Duodenal mucosa (tissue), 2 donors: ENCODE results near the gene SLC13A4.
"Not testable (repeated sequence)": the region's sequence is repeated elsewhere in the genome, so short reads cannot be mapped to it uniquely, and the experiment has no call there.

ENCODE experiments used
- H3K27ac ChIP-seq: one replicate; pipeline ENCODE4 v1.7.0; 2013; ENCODE audit warnings: low read depth, low read length
- H3K27me3 ChIP-seq, 2 donors: one replicate each; pipeline ENCODE4 v1.7.0; 2013; ENCODE audit warnings: low read length in 2 of 2, control low read depth in 1 of 2; ENCODE audit not compliant: insufficient read depth in 2 of 2, control insufficient read depth in 1 of 2
- H3K36me3 ChIP-seq, 2 donors: one replicate each; pipeline ENCODE4 v1.7.0; 2013; ENCODE audit warnings: low read length in 2 of 2, control low read depth in 1 of 2; ENCODE audit not compliant: insufficient read depth in 2 of 2, control insufficient read depth in 1 of 2
- H3K4me1 ChIP-seq, 2 donors: one replicate each; pipeline ENCODE4 v1.7.0; 2013; ENCODE audit warnings: low read length in 2 of 2, control low read depth in 1 of 2; ENCODE audit not compliant: insufficient read depth in 2 of 2, control insufficient read depth in 1 of 2
- H3K4me3 ChIP-seq, 2 donors: one replicate each; pipeline ENCODE4 v1.7.0; 2013; ENCODE audit warnings: low read length in 2 of 2, low read depth in 1 of 2
- H3K9ac ChIP-seq, 2 donors: one replicate each; pipeline ENCODE4 v1.7.0; 2013; ENCODE audit warnings: low read length in 2 of 2, low read depth in 1 of 2
- H3K9me3 ChIP-seq, 2 donors: one replicate each; pipeline ENCODE4 v1.7.0; 2013; ENCODE audit warnings: low read length in 2 of 2, control low read depth in 1 of 2; ENCODE audit not compliant: control insufficient read depth in 1 of 2

The SLC13A4 gene

DNA sequence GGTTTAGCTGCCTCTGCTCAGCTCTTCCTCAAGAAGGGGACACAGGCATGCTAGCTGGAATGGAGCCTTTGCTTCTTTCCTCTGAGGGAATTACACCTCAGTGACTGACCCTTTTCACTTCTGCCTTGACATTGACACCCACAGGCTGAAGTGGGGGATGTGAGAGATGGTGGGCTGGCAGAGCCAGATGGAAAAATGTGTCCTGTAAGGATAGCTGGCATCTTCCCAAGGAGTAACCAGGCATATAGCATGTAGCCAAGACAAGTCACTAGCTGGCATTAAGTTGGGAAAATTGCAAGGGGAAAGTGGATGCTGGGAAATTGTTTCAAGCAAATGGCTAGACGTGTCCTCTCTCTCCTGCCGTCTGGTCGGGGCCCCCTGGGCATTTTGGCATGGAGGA lies 45.8 kb downstream of the SLC13A4 start:
- H3K4me3 ChIP-seq, result no peak overlapping the region
- no peak overlapping the region for H3K9ac ChIP-seq
- no peaks in the 10 kb centered on the region for H3K4me1 ChIP-seq
- no peak overlapping the region for H3K27ac ChIP-seq
- H3K27me3 ChIP-seq, result no peaks in the 10 kb centered on the region
- H3K9me3 ChIP-seq, result no peaks in the 10 kb centered on the region
- H3K36me3 ChIP-seq, result peaks cover 0 to 13% of the 10 kb centered on the region in 2 donors

DNA sequence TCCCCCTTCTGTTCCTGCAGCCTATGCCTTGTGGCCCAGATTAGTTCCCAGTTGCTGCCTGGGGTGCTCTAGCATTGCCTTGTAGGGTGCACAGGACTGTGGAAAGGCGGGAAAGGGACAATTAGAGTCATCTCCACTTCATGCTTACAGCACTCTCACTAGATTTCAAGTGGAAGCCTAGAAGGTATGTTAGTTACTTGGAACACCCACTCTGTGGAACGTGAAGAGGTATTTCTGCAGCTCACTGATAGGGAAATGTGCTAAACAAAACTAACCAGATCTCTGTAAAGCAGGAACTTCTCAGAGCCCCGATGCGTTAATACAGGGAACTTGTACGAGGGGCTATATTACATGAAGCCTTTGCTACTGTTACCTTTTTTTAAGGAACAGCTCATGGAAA lies 46.2 kb downstream of the SLC13A4 start:
- no peak overlapping the region for H3K27ac ChIP-seq
- H3K36me3 ChIP-seq, result peaks cover 0 to 13% of the 10 kb centered on the region in 2 donors
- H3K9ac ChIP-seq, result no peak overlapping the region
- H3K9me3 ChIP-seq, result no peaks in the 10 kb centered on the region
- no peaks in the 10 kb centered on the region for H3K27me3 ChIP-seq
- no peaks in the 10 kb centered on the region for H3K4me1 ChIP-seq
- H3K4me3 ChIP-seq, result no peak overlapping the region

DNA sequence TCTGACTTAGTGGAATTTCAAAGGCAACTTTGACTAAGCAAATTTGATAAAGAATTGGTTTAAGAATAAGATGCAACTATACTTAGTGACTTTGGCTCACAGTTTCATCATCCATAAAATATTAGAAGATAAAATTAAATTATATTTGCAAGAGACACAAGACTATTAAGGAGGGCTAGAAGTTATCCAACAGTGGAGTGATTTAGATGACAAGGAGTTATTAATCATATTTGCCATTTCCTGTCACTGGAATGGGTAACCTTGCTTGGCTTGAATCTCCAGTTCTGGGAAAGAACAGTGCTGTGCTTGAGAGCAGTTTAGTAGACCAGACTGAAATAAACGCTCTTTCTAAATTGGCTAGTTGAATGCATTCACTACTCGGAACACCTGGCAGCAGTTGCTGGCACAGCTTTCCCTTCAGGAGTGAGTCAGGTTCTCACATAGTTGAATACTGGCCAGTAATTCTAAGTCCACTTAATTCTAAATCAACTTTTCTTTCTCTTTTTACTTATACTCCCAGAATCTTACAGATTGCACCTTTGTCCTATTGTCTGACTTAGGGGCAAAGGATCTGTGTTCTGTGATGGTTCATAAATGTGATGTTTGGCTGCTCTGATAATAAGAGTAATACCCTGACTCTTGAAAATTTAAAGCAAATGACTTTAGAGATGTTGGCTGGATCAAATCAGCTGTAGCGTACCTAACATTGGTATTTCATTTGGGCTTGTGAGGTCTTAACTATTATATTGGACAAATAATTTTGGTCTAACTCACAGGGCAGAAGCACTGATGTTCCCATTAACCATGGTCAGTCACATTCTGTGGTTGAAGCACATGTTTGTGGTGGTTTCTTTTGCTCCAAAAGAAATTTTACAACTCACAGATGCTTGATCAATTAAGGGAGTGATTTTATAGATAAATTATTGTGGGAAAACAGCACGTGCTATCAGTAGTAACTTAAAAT lies 49.1 kb downstream of the SLC13A4 start:
- Histone ChIP-seq H3K9ac (no peak overlapping the region), H3K27ac (no peak overlapping the region), H3K4me3 (no peak overlapping the region), H3K27me3 (no peaks in the 10 kb centered on the region), H3K9me3 (no peaks in the 10 kb centered on the region), H3K4me1 (no peaks in the 10 kb centered on the region), H3K36me3 (peaks cover 3 to 22% of the 10 kb centered on the region in 2 donors)

DNA sequence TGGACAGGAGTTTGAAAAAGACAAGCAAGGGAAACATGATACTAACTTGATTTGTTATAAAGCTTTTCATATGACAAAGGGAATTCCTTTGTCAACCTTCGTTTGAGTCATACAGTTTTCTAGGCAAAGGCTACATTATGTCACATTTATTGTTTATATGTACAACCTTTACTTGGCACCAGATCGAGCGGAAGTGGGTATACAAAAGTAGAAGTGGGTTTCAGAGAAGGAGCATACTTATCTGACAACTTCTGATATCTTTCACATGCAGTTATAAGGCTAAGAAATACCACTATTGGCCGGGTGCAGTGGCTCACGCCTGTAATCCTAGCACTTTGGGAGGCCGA lies 54.7 kb downstream of the SLC13A4 start:
- Histone ChIP-seq H3K27me3 (no peaks in the 10 kb centered on the region), H3K4me3 (no peak overlapping the region), H3K9ac (no peak overlapping the region), H3K9me3 (no peaks in the 10 kb centered on the region), H3K4me1 (no peaks in the 10 kb centered on the region), H3K27ac (no peak overlapping the region), H3K36me3 (peaks cover 3 to 16% of the 10 kb centered on the region in 2 donors)

DNA sequence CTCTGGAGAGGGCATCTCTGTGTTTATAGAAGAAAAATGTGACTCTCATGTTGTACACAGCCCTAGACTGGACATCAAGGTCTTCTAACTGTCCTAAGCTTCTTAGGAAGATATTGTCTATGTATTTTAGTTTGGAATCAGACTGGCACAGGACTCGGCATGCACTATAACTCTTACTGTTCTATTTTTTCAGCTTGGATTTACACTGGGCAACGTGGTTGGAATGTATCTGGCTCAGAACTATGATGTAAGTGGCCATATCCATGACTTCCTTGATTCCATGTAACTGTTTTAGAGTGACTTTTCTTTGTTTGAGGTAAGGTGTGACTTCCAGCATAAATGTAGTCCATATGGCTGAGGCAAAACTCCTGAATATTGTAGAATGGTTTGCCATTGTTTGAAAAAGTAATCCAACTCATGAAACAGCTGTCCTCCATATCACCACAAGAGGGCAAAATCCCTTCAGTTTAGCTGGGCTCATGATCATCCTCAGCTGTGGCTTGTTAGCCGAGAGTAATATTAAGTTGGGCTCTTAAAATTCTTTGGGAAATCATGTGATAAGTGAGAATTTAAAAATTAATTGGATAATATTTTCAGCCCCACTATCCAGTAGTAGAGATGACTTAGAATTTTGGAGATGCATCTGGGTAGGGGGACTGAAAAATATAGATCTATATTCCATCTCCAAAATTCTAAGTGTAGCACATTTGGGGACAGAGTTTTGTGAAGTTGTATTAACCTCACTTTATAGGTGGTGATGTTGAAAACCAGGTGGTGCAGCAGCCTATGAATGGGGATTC lies 55.2 kb downstream of the SLC13A4 start:
- Histone ChIP-seq H3K9ac (no peak overlapping the region), H3K4me1 (no peaks in the 10 kb centered on the region), H3K27ac (no peak overlapping the region), H3K36me3 (peaks cover 3 to 13% of the 10 kb centered on the region in 2 donors), H3K27me3 (no peaks in the 10 kb centered on the region), H3K4me3 (no peak overlapping the region), H3K9me3 (no peaks in the 10 kb centered on the region)

DNA sequence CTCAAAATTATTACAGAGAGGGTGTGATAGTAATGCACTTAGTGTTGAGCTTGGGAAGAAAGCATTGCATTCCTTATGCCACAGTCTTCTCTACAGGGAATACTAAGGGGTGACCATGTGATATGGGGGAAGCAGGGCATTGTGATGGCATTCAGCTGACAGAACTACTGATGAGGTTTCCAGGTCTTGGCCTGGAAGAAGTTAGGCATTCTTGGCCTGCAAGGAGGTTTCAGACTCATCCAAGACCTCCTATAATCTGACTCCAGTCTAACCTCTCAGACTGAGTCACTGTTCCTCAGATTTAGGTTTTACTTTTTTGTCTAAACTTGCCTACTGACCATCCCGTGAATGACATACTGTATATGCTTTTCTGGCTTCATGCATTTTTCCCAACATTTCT lies 57.8 kb downstream of the SLC13A4 start:
- H3K27ac ChIP-seq, result no peak overlapping the region
- H3K9me3 ChIP-seq, result no peaks in the 10 kb centered on the region
- H3K36me3 ChIP-seq, result peaks cover 3 to 9% of the 10 kb centered on the region in 2 donors
- H3K9ac ChIP-seq, result no peak overlapping the region
- H3K4me1 ChIP-seq, result no peaks in the 10 kb centered on the region
- H3K27me3 ChIP-seq, result no peaks in the 10 kb centered on the region
- H3K4me3 ChIP-seq, result no peak overlapping the region

DNA sequence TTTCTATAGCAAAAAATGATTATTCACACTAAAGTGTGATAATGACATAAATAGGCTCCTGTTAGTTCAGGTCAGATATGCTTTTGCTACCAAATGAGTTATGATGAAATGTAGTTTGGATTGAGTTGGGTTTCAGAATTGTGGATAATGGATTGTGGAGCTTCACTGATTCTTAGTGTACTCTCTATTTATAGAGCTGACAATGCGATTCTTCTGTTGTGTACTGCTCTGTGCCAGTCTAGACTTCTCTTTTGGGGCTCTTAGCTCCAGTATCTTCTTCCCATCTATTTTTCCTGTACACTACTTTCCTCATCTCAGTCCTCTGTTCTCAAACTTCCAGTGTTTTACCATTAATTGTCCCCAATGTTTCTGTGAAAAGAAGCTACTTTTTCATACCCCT lies 58.2 kb downstream of the SLC13A4 start:
- no peak overlapping the region for H3K9ac ChIP-seq
- no peaks in the 10 kb centered on the region for H3K9me3 ChIP-seq
- peaks cover 3 to 9% of the 10 kb centered on the region in 2 donors for H3K36me3 ChIP-seq
- no peak overlapping the region for H3K4me3 ChIP-seq
- no peak overlapping the region for H3K27ac ChIP-seq
- no peaks in the 10 kb centered on the region for H3K4me1 ChIP-seq
- H3K27me3 ChIP-seq, result no peaks in the 10 kb centered on the region

DNA sequence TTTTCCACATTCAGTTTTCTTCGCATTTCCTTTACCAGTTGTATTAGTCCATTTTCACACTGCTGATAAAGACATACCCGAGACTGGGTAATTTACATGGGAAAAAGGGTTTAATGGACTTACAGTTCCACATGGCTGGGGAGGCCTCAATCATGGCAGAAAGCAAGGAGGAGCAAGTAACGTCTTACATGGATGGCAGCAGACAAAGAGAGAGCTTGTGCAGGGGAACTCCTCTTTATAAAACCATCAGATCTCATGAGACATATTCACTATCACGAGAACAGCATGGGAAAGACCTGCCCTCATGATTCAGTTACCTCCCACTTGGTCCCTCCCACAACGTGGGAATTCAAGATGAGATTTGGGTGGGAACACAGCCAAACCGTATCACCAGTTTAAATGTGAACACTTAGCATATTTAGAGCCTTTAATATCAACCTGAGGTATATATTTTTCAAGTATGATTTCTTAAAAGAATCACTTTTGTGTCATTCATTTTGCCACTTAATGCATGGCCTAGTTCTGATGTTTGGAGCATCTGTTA lies 59.1 kb downstream of the SLC13A4 start:
- not testable (repeated sequence) for H3K27me3 ChIP-seq, H3K4me1 ChIP-seq, H3K4me3 ChIP-seq, H3K9me3 ChIP-seq, H3K36me3 ChIP-seq, H3K27ac ChIP-seq, H3K9ac ChIP-seq

DNA sequence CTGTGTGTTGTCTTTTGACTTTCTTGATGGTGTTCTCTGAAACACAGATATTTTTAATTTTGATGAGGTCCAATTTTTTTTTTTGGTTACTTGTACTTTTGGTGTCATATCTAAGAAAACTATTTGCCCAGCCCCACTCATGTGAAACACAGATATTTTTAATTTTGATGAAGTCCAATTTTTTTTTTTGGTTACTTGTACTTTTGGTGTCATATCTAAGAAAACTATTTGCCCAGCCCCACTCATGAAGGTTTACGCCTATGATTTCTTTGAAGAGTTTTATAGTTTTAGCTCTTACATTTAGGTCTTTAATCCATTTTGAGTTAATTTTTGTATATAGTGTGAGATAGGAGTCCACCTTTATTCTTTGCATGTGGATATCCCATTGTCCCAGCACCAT lies 60.4 kb downstream of the SLC13A4 start:
- not testable (repeated sequence) for H3K27ac ChIP-seq, H3K9ac ChIP-seq, H3K9me3 ChIP-seq, H3K27me3 ChIP-seq, H3K36me3 ChIP-seq, H3K4me3 ChIP-seq
- H3K4me1 ChIP-seq, result peaks cover 0 to 12% of the 10 kb centered on the region in 2 donors

DNA sequence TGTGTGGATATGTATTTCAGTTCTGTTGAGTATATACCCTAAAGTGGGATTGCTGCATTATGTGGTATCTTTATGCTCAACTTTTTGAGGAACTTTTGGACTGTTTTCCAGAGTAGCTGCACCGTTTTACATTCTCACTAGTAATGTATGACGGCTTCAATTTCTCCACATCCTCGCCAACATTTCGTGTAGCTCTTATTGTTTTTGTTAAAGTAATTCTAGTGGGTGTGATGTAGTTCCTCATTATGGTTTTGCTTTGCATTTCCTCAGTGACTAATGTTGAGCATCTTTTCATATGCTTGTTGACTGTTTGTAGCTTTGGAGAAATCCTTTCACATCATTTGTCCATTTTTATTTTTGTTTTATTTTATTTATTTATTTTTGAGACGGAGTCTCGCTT lies 61.1 kb downstream of the SLC13A4 start:
- H3K36me3 ChIP-seq, result no peaks in the 10 kb centered on the region
- no peaks in the 10 kb centered on the region for H3K9me3 ChIP-seq
- H3K4me3 ChIP-seq, result no peak overlapping the region
- peaks cover 0 to 12% of the 10 kb centered on the region in 2 donors for H3K4me1 ChIP-seq
- H3K27ac ChIP-seq, result no peak overlapping the region
- no peak overlapping the region for H3K9ac ChIP-seq
- no peaks in the 10 kb centered on the region for H3K27me3 ChIP-seq
